PC-3 (cell line): ENCODE results near the gene CRLF2.

Experiments
- EZH2 ChIP-seq: fragments of 300-600 bp; sonication (generic); IDR thresholded peaks from one replicate; pipeline ENCODE4 v1.6.1; 2017; ENCODE audit warnings: antibody characterized with exemption, mild to moderate bottlenecking, low read length; ENCODE audit not compliant: unreplicated experiment
- EZH2phosphoT487 ChIP-seq: fragments of 300-600 bp; sonication (generic); IDR thresholded peaks from 2 replicates; pipeline ENCODE4 v1.6.1; 2018; ENCODE audit warnings: mild to moderate bottlenecking, antibody characterized with exemption, low read length, borderline replicate concordance

- TF ChIP-seq EZH2phosphoT487 (no peak), EZH2 (no peak)
Measured at GRCh38 chrX:1169189-1169588, 43.3 kb downstream of the CRLF2 start.
